ENCODE measurements around the gene MOB3C. TPM values are rescaled to one million over a fixed set of nuclear protein-coding genes. Genes with fewer than 3 reads are reported as not detected.
A peak's percentile ranks its signal among the peaks of the same experiment; 100 is the strongest.

MOB3C gene
- polyA plus RNA-seq, 1 donor (not counting 4 experiments of a cell fraction or from before 2014, with no cell fraction given), result 18.4 TPM

GRCh38 chr1:46639547-46639946 lies 22.9 kb upstream of the MOB3C start:
- Histone ChIP-seq H3K4me2 (ENCODE audit: control insufficient read depth, extremely low read depth, insufficient read depth, low read depth, low read length) (no peak overlapping the region), H3K36me3 (ENCODE audit: control insufficient read depth in 2 of 2, extremely low read depth in 1 of 2, insufficient read depth in 2 of 2, low read length in 2 of 2) (peaks cover 0 to 7% of the 10 kb centered on the region in 2 experiments), H3K9ac (ENCODE audit: control insufficient read depth, extremely low read depth, insufficient read depth, low read length) (no peak overlapping the region), H3K4me1 (ENCODE audit: control insufficient read depth, extremely low read depth, insufficient read depth, low read length) (peaks cover 9% of the 10 kb centered on the region), H3K4me3 (ENCODE audit: control insufficient read depth in 2 of 3, extremely low read depth in 1 of 3, insufficient read depth in 2 of 3, low read depth in 1 of 3, low read length in 3 of 3) (no peak overlapping the region), H2AFZ (ENCODE audit: control insufficient read depth, low read length) (no peak overlapping the region), H3K9me1 (ENCODE audit: control insufficient read depth, extremely low read depth, insufficient read depth, low read length) (no peaks in the 10 kb centered on the region), H4K20me1 (ENCODE audit: control insufficient read depth, extremely low read depth, insufficient read depth, low read length) (no peaks in the 10 kb centered on the region), H3K27ac (ENCODE audit: control insufficient read depth, insufficient read depth, low read length) (no peak overlapping the region), H3K9me3 (ENCODE audit: control insufficient read depth, low read depth, low read length) (no peaks in the 10 kb centered on the region), H3K27me3 (ENCODE audit: control insufficient read depth, extremely low read depth, insufficient read depth, low read length) (no peaks in the 10 kb centered on the region), H3K79me2 (ENCODE audit: control insufficient read depth, insufficient read depth, low read length) (no peaks in the 10 kb centered on the region)
- dilution Hi-C loops (cut with MboI; ENCODE audit: extremely low pct_ligation_motif_present, low sequenced_read_pairs), result no loop called here
- DNase-seq (ENCODE audit: low read depth, low spot score) (no peak), FAIRE-seq (no peak)
- TF ChIP-seq CTCF (optimal IDR thresholded peaks at IDR 0.05 in 1 of 3, IDR thresholded peaks at IDR 0.05 in 1 of 3, conservative IDR thresholded peaks at IDR 0.05 in 1 of 3; ENCODE audit: extremely low read depth in 1 of 3, insufficient read depth in 2 of 3, low read length in 3 of 3) (no peak), EZH2 (IDR thresholded peaks at IDR 0.05; ENCODE audit: low read length) (no peak)

GRCh38 chr1:46638921-46639320 lies 22.3 kb upstream of the MOB3C start:
- H3K4me2 ChIP-seq (ENCODE audit: control insufficient read depth, extremely low read depth, insufficient read depth, low read depth, low read length), result no peak overlapping the region
- H4K20me1 ChIP-seq (ENCODE audit: control insufficient read depth, extremely low read depth, insufficient read depth, low read length), result no peaks in the 10 kb centered on the region
- H3K4me3 ChIP-seq (ENCODE audit: control insufficient read depth in 2 of 3, extremely low read depth in 1 of 3, insufficient read depth in 2 of 3, low read depth in 1 of 3, low read length in 3 of 3), result no peak overlapping the region
- no peak for TF ChIP-seq CTCF (optimal IDR thresholded peaks at IDR 0.05 in 1 of 3, IDR thresholded peaks at IDR 0.05 in 1 of 3, conservative IDR thresholded peaks at IDR 0.05 in 1 of 3; ENCODE audit: extremely low read depth in 1 of 3, insufficient read depth in 2 of 3, low read length in 3 of 3)
- TF ChIP-seq EZH2 (IDR thresholded peaks at IDR 0.05; ENCODE audit: low read length), result no peak
- dilution Hi-C loops (cut with MboI; ENCODE audit: extremely low pct_ligation_motif_present, low sequenced_read_pairs), result no loop called here
- H2AFZ ChIP-seq (ENCODE audit: control insufficient read depth, low read length), result no peak overlapping the region
- H3K27me3 ChIP-seq (ENCODE audit: control insufficient read depth, extremely low read depth, insufficient read depth, low read length), result no peaks in the 10 kb centered on the region
- FAIRE-seq (peak; percentile 36), DNase-seq (ENCODE audit: low read depth, low spot score) (no peak)
- peaks cover 9% of the 10 kb centered on the region for H3K4me1 ChIP-seq (ENCODE audit: control insufficient read depth, extremely low read depth, insufficient read depth, low read length)
- no peak overlapping the region for H3K27ac ChIP-seq (ENCODE audit: control insufficient read depth, insufficient read depth, low read length)
- no peak overlapping the region for H3K9ac ChIP-seq (ENCODE audit: control insufficient read depth, extremely low read depth, insufficient read depth, low read length)
- no peaks in the 10 kb centered on the region for H3K79me2 ChIP-seq (ENCODE audit: control insufficient read depth, insufficient read depth, low read length)
- peaks cover 0 to 12% of the 10 kb centered on the region in 2 experiments for H3K36me3 ChIP-seq (ENCODE audit: control insufficient read depth in 2 of 2, extremely low read depth in 1 of 2, insufficient read depth in 2 of 2, low read length in 2 of 2)
- H3K9me1 ChIP-seq (ENCODE audit: control insufficient read depth, extremely low read depth, insufficient read depth, low read length), result no peaks in the 10 kb centered on the region
- no peaks in the 10 kb centered on the region for H3K9me3 ChIP-seq (ENCODE audit: control insufficient read depth, low read depth, low read length)
